ENCODE measurements around the gene PNPLA6.

- TF ChIP-seq CTCF (IDR thresholded peaks at IDR 0.05; ENCODE audit: low read depth, low read length) (no peak), EZH2phosphoT487 (IDR thresholded peaks at IDR 0.05; ENCODE audit: low read depth) (no peak)
These were observed 14.8 kb downstream of the PNPLA6 start for GRCh38 chr19:7550169-7550770.
